ENCODE measurements around the gene HIP1R. TPM values are rescaled to one million over a fixed set of nuclear protein-coding genes. Genes with fewer than 3 reads are reported as not detected.
A peak's percentile ranks its signal among the peaks of the same experiment; 100 is the strongest.
"Not testable (repeated sequence)": the region's sequence is repeated elsewhere in the genome, so short reads cannot be mapped to it uniquely, and the experiment has no call there.

HIP1R gene
- total and polyA plus RNA-seq, 8 donors, result 23.7 to 36.7 (median 30.4) TPM

DNA sequence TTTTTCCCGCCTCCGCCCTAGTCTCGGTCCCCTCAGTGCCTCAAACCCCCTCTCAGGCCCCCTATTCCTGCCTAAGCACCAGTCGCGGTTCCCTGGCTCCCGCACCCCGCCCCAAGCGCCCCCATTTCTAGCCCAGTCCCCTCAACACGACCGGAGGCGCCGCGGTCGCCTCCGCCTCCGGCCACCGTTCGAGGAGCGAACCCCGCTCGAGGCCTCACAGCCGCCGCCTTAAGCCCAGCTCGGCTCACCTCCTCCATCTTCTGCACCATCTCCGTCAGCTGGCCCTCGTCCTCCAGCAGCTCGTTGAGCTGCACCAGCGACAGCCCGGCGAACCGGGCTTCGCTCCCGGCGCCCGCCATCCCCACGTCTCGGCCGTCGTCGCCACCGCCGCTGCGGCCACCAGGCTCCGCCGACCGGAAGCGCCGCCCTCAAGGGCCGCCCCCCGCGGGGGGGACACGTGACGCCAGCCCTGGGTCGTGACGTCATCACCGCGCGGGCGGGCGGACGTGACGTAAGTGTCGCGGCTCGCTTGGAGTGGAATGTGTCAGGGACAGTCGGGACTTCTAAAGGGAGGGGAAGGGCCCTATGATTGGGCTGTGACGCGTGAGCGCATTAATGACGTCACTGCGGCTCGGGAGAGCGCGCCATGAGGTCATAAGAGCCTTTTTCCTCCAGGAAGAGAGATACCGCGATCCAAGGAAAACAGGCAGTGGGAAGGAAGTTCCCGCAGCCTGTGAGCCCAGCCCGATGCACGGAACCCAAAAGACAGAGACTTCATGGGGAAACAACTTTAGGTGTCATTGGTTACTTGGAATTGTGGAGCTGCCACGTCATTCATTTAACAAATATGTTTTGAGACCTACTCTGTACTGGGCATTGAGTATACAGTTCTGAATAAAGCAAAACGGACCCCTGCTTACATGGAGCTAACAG, 60.7 kb downstream of the HIP1R start, which contains the start of gene VPS37B:
Gene VPS37B, minus strand, starts transcription at position 421 of the 933 bp plus-strand sequence. Its CDS starts 62 bp downstream, at position 359.
- DNase-seq (peak; percentile 80 to 94 (median 90)), ATAC-seq (peak; percentile 69)
- H3K4me1 ChIP-seq, result peaks cover 23 to 49% of the 10 kb centered on the region in 2 donors
- TF ChIP-seq, protein P1, sequence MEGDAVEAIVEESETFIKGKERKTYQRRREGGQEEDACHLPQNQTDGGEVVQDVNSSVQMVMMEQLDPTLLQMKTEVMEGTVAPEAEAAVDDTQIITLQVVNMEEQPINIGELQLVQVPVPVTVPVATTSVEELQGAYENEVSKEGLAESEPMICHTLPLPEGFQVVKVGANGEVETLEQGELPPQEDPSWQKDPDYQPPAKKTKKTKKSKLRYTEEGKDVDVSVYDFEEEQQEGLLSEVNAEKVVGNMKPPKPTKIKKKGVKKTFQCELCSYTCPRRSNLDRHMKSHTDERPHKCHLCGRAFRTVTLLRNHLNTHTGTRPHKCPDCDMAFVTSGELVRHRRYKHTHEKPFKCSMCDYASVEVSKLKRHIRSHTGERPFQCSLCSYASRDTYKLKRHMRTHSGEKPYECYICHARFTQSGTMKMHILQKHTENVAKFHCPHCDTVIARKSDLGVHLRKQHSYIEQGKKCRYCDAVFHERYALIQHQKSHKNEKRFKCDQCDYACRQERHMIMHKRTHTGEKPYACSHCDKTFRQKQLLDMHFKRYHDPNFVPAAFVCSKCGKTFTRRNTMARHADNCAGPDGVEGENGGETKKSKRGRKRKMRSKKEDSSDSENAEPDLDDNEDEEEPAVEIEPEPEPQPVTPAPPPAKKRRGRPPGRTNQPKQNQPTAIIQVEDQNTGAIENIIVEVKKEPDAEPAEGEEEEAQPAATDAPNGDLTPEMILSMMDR (IDR thresholded peaks at IDR 0.05), result no peak
- H3K9me3 ChIP-seq, result no peaks in the 10 kb centered on the region
- no peaks in the 10 kb centered on the region for H3K36me3 ChIP-seq
- intact Hi-C loops (cut with DNase I), result no loop called here
- no peaks in the 10 kb centered on the region for H3K27me3 ChIP-seq
- peak within 1 kb of the TSS; percentile 86 to 95 for H3K27ac ChIP-seq
- H3K4me3 ChIP-seq, result peak within 1 kb of the TSS; percentile 65

DNA sequence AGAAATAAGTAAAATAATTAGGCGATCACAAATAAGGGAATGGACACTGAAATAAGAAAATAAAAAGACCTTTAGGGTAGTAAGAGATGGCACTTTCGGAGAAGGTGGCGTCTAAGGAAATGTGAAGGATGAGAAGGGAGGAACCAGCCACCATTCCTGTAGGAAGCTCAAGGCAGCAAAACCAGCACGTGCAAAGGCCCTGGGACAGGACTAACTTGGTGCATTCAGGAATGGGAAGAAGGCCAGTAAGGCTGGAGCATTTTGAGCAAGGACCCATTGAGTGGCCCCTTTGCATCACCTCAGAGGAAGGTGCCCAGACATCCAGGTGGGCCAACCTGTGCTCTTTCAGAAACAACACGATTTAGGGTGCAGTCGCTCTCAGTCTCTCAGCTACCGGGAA, 61.4 kb downstream of the HIP1R start:
- ATAC-seq, result no peak
- H3K27ac ChIP-seq, result peak overlapping the region in 1 of 2 donors; percentile 95
- intact Hi-C loops (cut with DNase I), result no loop called here

DNA sequence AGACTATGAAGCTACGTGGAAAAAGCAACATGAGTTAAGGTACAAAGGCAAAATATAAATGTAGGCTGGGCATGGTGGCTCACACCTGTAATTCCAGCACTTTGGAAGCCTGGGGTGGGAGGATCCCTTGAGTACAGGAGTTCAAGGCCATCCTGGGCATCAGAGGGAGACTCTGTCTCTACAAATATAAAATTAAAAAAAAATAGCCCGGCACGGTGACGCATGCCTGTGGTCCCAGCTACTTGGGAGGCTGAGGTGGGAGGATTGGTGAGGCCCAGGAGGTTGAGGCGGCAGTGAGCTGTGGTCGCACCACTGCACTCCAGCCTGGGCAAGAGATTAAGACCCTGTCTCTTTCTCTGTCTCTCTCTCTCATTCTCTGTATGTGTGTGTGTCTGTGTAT, 64.6 kb downstream of the HIP1R start:
- intact Hi-C loops (cut with DNase I), result no loop called here
- ATAC-seq (no peak), DNase-seq (no peak)
- TF ChIP-seq, protein P1 (IDR thresholded peaks at IDR 0.05), result no peak
- H3K36me3 ChIP-seq, result no peaks in the 10 kb centered on the region
- H3K9me3 ChIP-seq, result no peaks in the 10 kb centered on the region
- H3K27me3 ChIP-seq, result no peaks in the 10 kb centered on the region
- H3K4me3 ChIP-seq, result no peak overlapping the region
- H3K4me1 ChIP-seq, result peaks cover 0 to 29% of the 10 kb centered on the region in 2 donors
- H3K27ac ChIP-seq, result no peak overlapping the region

More for the DNA sequence above, 61.4 kb downstream of the HIP1R start:
- H3K4me3 ChIP-seq, result no peak overlapping the region
- H3K27me3 ChIP-seq, result no peaks in the 10 kb centered on the region
- H3K9me3 ChIP-seq, result no peaks in the 10 kb centered on the region
- H3K36me3 ChIP-seq, result no peaks in the 10 kb centered on the region
- DNase-seq, result no peak
- TF ChIP-seq, protein P1 (IDR thresholded peaks at IDR 0.05), result no peak
- peaks cover 17 to 42% of the 10 kb centered on the region in 2 donors for H3K4me1 ChIP-seq

DNA sequence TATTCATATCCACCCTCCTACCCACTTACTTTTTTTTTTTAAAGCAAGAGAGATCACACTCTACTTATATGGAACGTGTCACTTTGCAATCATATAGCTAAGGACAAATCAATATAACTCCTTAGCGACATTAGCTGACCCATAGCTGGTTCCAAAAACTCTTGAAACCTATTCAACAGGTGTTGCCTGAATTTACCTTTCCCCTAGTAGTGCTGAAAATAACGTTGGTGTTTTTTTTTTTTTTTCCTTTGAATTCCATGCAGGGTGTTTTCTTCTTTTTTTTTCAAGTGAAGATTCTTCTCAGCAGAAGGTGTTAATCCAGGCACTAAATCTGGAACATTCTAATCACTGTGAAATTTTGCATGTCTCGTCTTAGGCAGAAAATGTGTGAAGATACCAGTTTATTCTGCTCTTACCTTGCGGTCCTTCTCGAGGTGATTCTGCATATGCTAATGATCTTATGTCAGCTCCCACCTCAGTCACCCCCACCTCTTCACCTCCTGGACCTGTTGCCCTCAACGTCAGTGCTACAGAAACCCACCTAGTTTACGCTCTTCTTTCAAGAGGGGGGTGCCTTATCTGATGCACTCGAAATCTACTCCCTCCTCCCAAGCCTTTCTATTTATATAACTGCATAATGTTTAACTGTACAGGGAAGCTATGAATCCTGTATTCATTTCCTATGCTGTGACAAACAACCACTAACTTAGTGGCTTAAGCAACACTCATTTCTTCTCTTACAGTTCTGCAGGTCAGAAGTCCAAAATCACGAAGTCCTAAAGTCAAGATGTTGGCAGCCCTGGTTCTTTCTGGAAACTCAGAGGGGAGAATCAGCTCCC, 67.8 kb downstream of the HIP1R start:
- H3K27me3 ChIP-seq, result no peaks in the 10 kb centered on the region
- H3K4me3 ChIP-seq, result no peak overlapping the region
- ATAC-seq (no peak), DNase-seq (no peak)
- no peaks in the 10 kb centered on the region for H3K9me3 ChIP-seq
- H3K27ac ChIP-seq, result peak overlapping the region in 1 of 2 donors; percentile 45
- TF ChIP-seq, protein P1 (IDR thresholded peaks at IDR 0.05), result no peak
- intact Hi-C loops (cut with DNase I), result no loop called here
- no peaks in the 10 kb centered on the region for H3K36me3 ChIP-seq
- H3K4me1 ChIP-seq, result peaks cover 0 to 29% of the 10 kb centered on the region in 2 donors

DNA sequence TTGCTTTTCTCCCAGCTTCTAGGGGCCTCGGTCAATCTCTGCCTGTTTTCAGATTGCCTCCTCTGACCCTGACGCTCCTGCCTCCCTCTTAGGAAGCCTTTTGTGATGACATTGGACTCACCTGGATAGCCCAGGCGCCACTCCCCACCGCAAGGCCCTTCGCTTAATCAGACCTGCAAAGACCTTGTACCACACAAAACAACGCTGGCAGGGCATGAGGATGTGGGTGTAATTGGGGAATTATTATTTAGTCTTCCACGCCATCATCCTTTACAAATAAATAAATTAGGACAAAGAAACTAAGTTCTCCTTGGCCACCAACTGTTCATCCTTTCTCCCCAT, 68.4 kb downstream of the HIP1R start:
- Histone ChIP-seq H3K36me3 (no peaks in the 10 kb centered on the region), H3K4me3 (no peak overlapping the region), H3K27me3 (no peaks in the 10 kb centered on the region), H3K9me3 (no peaks in the 10 kb centered on the region), H3K27ac (peak overlapping the region in 1 of 2 donors; percentile 45), H3K4me1 (peaks cover 0 to 23% of the 10 kb centered on the region in 2 donors)
- TF ChIP-seq, protein P1 (IDR thresholded peaks at IDR 0.05), result no peak
- DNase-seq (no peak), ATAC-seq (no peak)
- intact Hi-C loops (cut with DNase I), result no loop called here

DNA sequence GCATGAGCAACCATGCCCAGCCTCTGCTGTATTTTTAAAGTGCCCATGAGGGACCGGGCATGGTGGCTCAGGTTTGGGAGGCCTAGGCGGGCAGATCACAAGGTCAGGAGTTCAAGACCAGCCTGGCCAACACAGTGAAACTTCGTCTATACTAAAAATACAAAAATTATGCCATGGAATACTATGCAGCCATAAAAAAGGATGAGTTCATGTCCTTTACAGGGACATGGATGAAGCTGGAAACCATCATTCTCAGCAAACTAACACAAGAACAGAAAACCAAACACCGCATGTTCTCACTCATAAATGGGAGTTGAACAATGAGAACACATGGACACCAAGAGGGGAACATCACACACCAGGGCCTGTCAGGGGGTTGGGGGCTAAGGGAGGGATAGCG, 70.0 kb downstream of the HIP1R start:
- H3K4me1 ChIP-seq, result peaks cover 0 to 22% of the 10 kb centered on the region in 2 donors
- H3K9me3 ChIP-seq; ATAC-seq; H3K27me3 ChIP-seq; H3K36me3 ChIP-seq; intact Hi-C loops (cut with DNase I); DNase-seq; H3K4me3 ChIP-seq: not testable (repeated sequence)
- H3K27ac ChIP-seq, result peak overlapping the region in 1 of 2 donors; percentile 78

Data from left lung (tissue), 10 donors.